ENCODE results near the gene SYVN1. TPM values are rescaled to one million over a fixed set of nuclear protein-coding genes. Genes with fewer than 3 reads are reported as not detected.

The SYVN1 gene
- 21.4 and 28.7 TPM in 2 replicates for total RNA-seq

GRCh38 chr11:65134240-65134951, at the start of gene SYVN1:
SYVN1 (minus strand) TSS chr11:65134519; CDS start chr11:65133601, 918 bp downstream.

GRCh38 chr11:65181569-65182257, 47.4 kb upstream of the SYVN1 start, which contains the start of gene CAPN1:
CAPN1 (plus strand) TSS chr11:65181928; CDS start chr11:65182702, 774 bp downstream.

GRCh38 chr11:65170058-65170534, 35.8 kb upstream of the SYVN1 start, which contains the start of gene SPDYC:
SPDYC (plus strand) TSS chr11:65170233; CDS start chr11:65171358, 1,125 bp downstream.

GRCh38 chr11:65121865-65122696, 12.2 kb downstream of the SYVN1 start, which contains the start of the genes FAU and MRPL49:
FAU (minus strand) TSS chr11:65122134; CDS start chr11:65121813, 321 bp downstream.
MRPL49 (plus strand) TSS chr11:65122321; CDS start chr11:65122347, 26 bp downstream.

GRCh38 chr11:65117206-65118096, 16.9 kb downstream of the SYVN1 start, which contains the start of gene ZNHIT2:
ZNHIT2 (minus strand) TSS chr11:65117701; CDS start chr11:65117653, 48 bp downstream.

GRCh38 chr11:65111744-65112545, 22.4 kb downstream of the SYVN1 start, which contains the start of gene TM7SF2:
TM7SF2 (plus strand) TSS chr11:65111872; CDS start chr11:65112016, 144 bp downstream.

GRCh38 chr11:65095974-65096806, 38.1 kb downstream of the SYVN1 start, which contains the start of gene VPS51:
VPS51 (plus strand) TSS chr11:65096214; CDS start chr11:65096251, 37 bp downstream.

GRCh38 chr11:65083834-65084597, 50.3 kb downstream of the SYVN1 start, which contains the start of the genes CDCA5 and ZFPL1:
CDCA5 (minus strand) TSS chr11:65084040; CDS start chr11:65083978, 62 bp downstream.
ZFPL1 (plus strand) TSS chr11:65084222; CDS start chr11:65084699, 477 bp downstream.

Small RNAs within 50 kb of the gene (small RNA-seq; reads per million reads assigned to genes)
- gene HIGD1AP10 (not detected), gene PDCL2P2 (not detected), gene RNU2-23P (5.8 reads per million, percentile 82 among the genes with 10 or more reads in this experiment)

Other genes starting within 250 kb of the SYVN1 start
- gene ATG2A, start 217.3 kb downstream of the SYVN1 start, total RNA-seq: 17.5 and 19.2 TPM in 2 replicates
- 12.3 and 14.6 TPM in 2 replicates for gene PPP2R5B, start 209.8 kb downstream of the SYVN1 start, total RNA-seq
- gene GPHA2, start 198.6 kb downstream of the SYVN1 start, total RNA-seq: not detected in 2 replicates
- gene MAJIN, start 162.4 kb downstream of the SYVN1 start, total RNA-seq: not detected in 2 replicates
- gene BATF2, start 137.5 kb downstream of the SYVN1 start, total RNA-seq: 1.2 and 2.3 TPM in 2 replicates
- gene ARL2, start 120.4 kb downstream of the SYVN1 start, total RNA-seq: 71.7 and 85.9 TPM in 2 replicates
- gene SNX15, start 107.1 kb downstream of the SYVN1 start, total RNA-seq: 16.6 and 19.4 TPM in 2 replicates
- 7.0 and 9.6 TPM in 2 replicates for gene SAC3D1, start 93.3 kb downstream of the SYVN1 start, total RNA-seq
- gene NAALADL1, start 76.0 kb downstream of the SYVN1 start, total RNA-seq: 34.1 and 35.2 TPM in 2 replicates
- gene CDCA5, start 50.5 kb downstream of the SYVN1 start, total RNA-seq: 1.3 and 1.5 TPM in 2 replicates
- 45.6 and 48.7 TPM in 2 replicates for gene ZFPL1, start 50.3 kb downstream of the SYVN1 start, total RNA-seq
- gene VPS51, start 38.3 kb downstream of the SYVN1 start, total RNA-seq: 209 and 240 TPM in 2 replicates
- 16.9 and 18.1 TPM in 2 replicates for gene TM7SF2, start 22.6 kb downstream of the SYVN1 start, total RNA-seq
- 10.4 and 13.6 TPM in 2 replicates for gene ZNHIT2, start 16.8 kb downstream of the SYVN1 start, total RNA-seq
- 66.9 and 79.2 TPM in 2 replicates for gene FAU, start 12.4 kb downstream of the SYVN1 start, total RNA-seq
- gene MRPL49, start 12.2 kb downstream of the SYVN1 start, total RNA-seq: 49.1 and 52.9 TPM in 2 replicates
- gene SPDYC, start 35.7 kb upstream of the SYVN1 start, total RNA-seq: not detected in 2 replicates
- 168 and 174 TPM in 2 replicates for gene CAPN1, start 47.4 kb upstream of the SYVN1 start, total RNA-seq
- 2.1 and 3.4 TPM in 2 replicates for gene POLA2, start 127.4 kb upstream of the SYVN1 start, total RNA-seq
- 79.5 and 82.8 TPM in 2 replicates for gene CDC42EP2, start 180.3 kb upstream of the SYVN1 start, total RNA-seq
- gene DPF2, start 199.3 kb upstream of the SYVN1 start, total RNA-seq: 56.3 and 60.6 TPM in 2 replicates
- 0.12 TPM in 1 of 2 replicates, not detected in the other for gene TIGD3, start 220.2 kb upstream of the SYVN1 start, total RNA-seq
- 5.3 and 8.0 TPM in 2 replicates for gene SLC25A45, start 248.1 kb upstream of the SYVN1 start, total RNA-seq

Measured in hair follicle dermal papilla cell (primary cell).